ENCODE measurements around the gene HEYL. TPM values are rescaled to one million over a fixed set of nuclear protein-coding genes. Genes with fewer than 3 reads are reported as not detected.

HEYL gene
- total and polyA plus RNA-seq, 9 donors: 1.8 to 27.2 (median 11.3) TPM

GRCh38 chr1:39687243-39687642 lies 47.8 kb upstream of the HEYL start:
- Histone ChIP-seq H3K9me3 (no peaks in the 10 kb centered on the region), H3K4me1 (ENCODE audit: insufficient read depth) (peaks cover 7% of the 10 kb centered on the region), H3K27ac (no peak overlapping the region), H3K36me3 (no peaks in the 10 kb centered on the region), H3K4me3 (no peak overlapping the region), H3K27me3 (no peaks in the 10 kb centered on the region)
- TF ChIP-seq CTCF (IDR thresholded peaks at IDR 0.05) (no peak), EP300 (IDR thresholded peaks at IDR 0.05) (no peak), POLR2A (IDR thresholded peaks at IDR 0.05) (no peak)
- WGBS, 3 donors: 38 to 84% (median 52%) methylated on average over 2 of the region's 2 CpGs
- no peak for DNase-seq
- intact Hi-C loops (cut with DNase I): loop anchor here in 1 of 4 donors (10.0 kb wide), 1 partner anchor 1418 kb away; no protein-coding TSS in a partner anchor

- TF ChIP-seq CTCF (IDR thresholded peaks at IDR 0.05): no peak
- no peak for TF ChIP-seq EP300 (IDR thresholded peaks at IDR 0.05)
- TF ChIP-seq POLR2A (IDR thresholded peaks at IDR 0.05): no peak
- Histone ChIP-seq H3K27ac (no peak overlapping the region), H3K36me3 (no peaks in the 10 kb centered on the region), H3K27me3 (no peaks in the 10 kb centered on the region), H3K9me3 (no peaks in the 10 kb centered on the region), H3K4me3 (no peak overlapping the region), H3K4me1 (ENCODE audit: insufficient read depth) (peaks cover 3% of the 10 kb centered on the region)
- WGBS, 3 donors: 55 to 69% (median 62%) methylated on average over 3 of the region's 3 CpGs
- intact Hi-C loops (cut with DNase I): loop anchor here in 1 of 4 donors (10.0 kb wide), 1 partner anchor 1420 kb away; no protein-coding TSS in a partner anchor
- DNase-seq: no peak
These were observed 45.6 kb upstream of the HEYL start for GRCh38 chr1:39685071-39685470.

- no peak for TF ChIP-seq EP300 (IDR thresholded peaks at IDR 0.05)
- no peak for TF ChIP-seq CTCF (IDR thresholded peaks at IDR 0.05)
- TF ChIP-seq POLR2A (IDR thresholded peaks at IDR 0.05): no peak
- intact Hi-C loops (cut with DNase I): loop anchor here in 1 of 4 donors (10.0 kb wide), 1 partner anchor 1421 kb away; no protein-coding TSS in a partner anchor
- peaks cover 3% of the 10 kb centered on the region for H3K4me1 ChIP-seq (ENCODE audit: insufficient read depth)
- H3K27ac ChIP-seq: no peak overlapping the region
- H3K36me3 ChIP-seq: no peaks in the 10 kb centered on the region
- no peak overlapping the region for H3K4me3 ChIP-seq
- DNase-seq: no peak
- H3K27me3 ChIP-seq: no peaks in the 10 kb centered on the region
- H3K9me3 ChIP-seq: no peaks in the 10 kb centered on the region
- WGBS, 3 donors: 71 to 73% (median 72%) methylated on average over 13 of the region's 13 CpGs
These were observed 44.8 kb upstream of the HEYL start for GRCh38 chr1:39684313-39684664.

- TF ChIP-seq EP300 (IDR thresholded peaks at IDR 0.05): no peak
- Histone ChIP-seq H3K27me3 (no peaks in the 10 kb centered on the region), H3K4me3 (no peak overlapping the region), H3K4me1 (ENCODE audit: insufficient read depth) (peaks cover 3% of the 10 kb centered on the region), H3K27ac (no peak overlapping the region), H3K9me3 (no peaks in the 10 kb centered on the region), H3K36me3 (no peaks in the 10 kb centered on the region)
- peak in 3 of 5 donors; percentile 38 to 61 (median 51) for DNase-seq
- 38 to 41% (median 41%) methylated on average over 55 to 62 of the region's 62 CpGs for WGBS, 3 donors
- intact Hi-C loops (cut with DNase I): loop anchor here in 1 of 4 donors (10.0 kb wide), 1 partner anchor 1421 kb away; no protein-coding TSS in a partner anchor
These were observed 44.3 kb upstream of the HEYL start for GRCh38 chr1:39683591-39684312.

- no peak overlapping the region for H3K4me3 ChIP-seq
- H3K36me3 ChIP-seq: no peaks in the 10 kb centered on the region
- TF ChIP-seq CTCF (IDR thresholded peaks at IDR 0.05): no peak
- TF ChIP-seq POLR2A (IDR thresholded peaks at IDR 0.05): no peak
- no peak for TF ChIP-seq EP300 (IDR thresholded peaks at IDR 0.05)
- WGBS, 3 donors: 79 to 86% (median 85%) methylated on average over 1 of the region's 1 CpG
- no peak for DNase-seq
- no peaks in the 10 kb centered on the region for H3K9me3 ChIP-seq
- intact Hi-C loops (cut with DNase I): loop anchor here in 1 of 4 donors (10.0 kb wide), 1 partner anchor 1423 kb away; no protein-coding TSS in a partner anchor
- H3K27ac ChIP-seq: no peak overlapping the region
- peaks cover 3% of the 10 kb centered on the region for H3K4me1 ChIP-seq (ENCODE audit: insufficient read depth)
- H3K27me3 ChIP-seq: no peaks in the 10 kb centered on the region
These were observed 42.6 kb upstream of the HEYL start for GRCh38 chr1:39681999-39682398.
